ENCODE results near the gene RAP1GAP2.

DNA sequence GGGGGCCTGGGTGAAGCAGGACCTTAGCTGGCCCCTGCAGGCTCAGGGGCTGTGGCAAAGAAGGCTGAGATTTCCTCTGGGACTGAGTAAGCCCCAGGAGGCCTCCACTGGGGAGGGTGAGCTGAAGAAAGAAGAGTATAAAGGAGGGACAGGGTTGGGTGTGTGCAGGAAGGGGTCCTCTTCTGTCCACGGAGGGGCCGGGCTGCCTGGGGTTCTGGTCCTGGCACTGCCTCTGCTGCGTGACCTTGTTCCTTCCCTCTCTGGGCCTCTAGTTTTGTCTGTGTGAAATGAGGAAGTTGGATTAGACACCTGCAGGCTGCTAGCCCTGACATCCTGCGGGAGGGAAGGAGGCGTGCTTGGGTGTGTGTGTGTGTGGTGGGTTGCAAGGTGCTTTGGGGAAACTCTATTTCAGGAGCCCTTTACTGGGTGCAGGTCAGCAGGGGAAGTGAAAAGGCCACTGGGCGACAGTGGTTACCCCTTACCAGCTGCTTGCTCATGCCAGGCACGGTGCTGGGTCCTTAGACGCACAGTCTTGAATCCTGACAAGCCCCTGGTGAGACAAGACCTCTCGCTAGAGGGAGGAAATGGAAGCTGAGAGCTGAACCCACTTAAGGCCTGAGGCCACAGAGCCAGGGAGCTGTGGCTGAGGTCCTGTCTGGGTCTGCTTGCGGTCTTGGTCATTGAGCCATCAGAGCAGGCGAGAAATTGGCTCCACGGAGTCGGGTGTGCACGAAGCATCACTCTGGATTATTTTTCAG lies 206.5 kb downstream of the RAP1GAP2 start:
- TF ChIP-seq, protein P1, sequence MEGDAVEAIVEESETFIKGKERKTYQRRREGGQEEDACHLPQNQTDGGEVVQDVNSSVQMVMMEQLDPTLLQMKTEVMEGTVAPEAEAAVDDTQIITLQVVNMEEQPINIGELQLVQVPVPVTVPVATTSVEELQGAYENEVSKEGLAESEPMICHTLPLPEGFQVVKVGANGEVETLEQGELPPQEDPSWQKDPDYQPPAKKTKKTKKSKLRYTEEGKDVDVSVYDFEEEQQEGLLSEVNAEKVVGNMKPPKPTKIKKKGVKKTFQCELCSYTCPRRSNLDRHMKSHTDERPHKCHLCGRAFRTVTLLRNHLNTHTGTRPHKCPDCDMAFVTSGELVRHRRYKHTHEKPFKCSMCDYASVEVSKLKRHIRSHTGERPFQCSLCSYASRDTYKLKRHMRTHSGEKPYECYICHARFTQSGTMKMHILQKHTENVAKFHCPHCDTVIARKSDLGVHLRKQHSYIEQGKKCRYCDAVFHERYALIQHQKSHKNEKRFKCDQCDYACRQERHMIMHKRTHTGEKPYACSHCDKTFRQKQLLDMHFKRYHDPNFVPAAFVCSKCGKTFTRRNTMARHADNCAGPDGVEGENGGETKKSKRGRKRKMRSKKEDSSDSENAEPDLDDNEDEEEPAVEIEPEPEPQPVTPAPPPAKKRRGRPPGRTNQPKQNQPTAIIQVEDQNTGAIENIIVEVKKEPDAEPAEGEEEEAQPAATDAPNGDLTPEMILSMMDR (IDR thresholded peaks at IDR 0.05; ENCODE audit: low read depth, low read length, poor library complexity, severe bottlenecking) = no peak
- no peak for TF ChIP-seq EZH2phosphoT487 (IDR thresholded peaks at IDR 0.05; ENCODE audit: borderline replicate concordance, low read length)

Measured in DOHH2 (cell line).